WTC11 (cell line): ENCODE results near the gene OR6N1. TPM values are rescaled to one million over a fixed set of nuclear protein-coding genes. Genes with fewer than 3 reads are reported as not detected.

Source experiments
- ATAC-seq: fragments of 200-7000 bp; cut with Tn5 transposase; 2 replicates; pipeline ENCODE4 v1.10.0; 2021; ENCODE audit warnings: mild to moderate bottlenecking, moderate library complexity
- CTCF ChIA-PET: fragments of 300-600 bp; sonication (Branson Sonifier 250); formaldehyde crosslinking; loops from one replicate; lab custom pipeline; 2021; ENCODE audit warnings: antibody characterized with exemption; lab: Charles Lee
- POLR2A ChIA-PET: fragments of 350-600 bp; sonication (Branson Sonifier 250); formaldehyde crosslinking; loops from one replicate; lab custom pipeline; 2021; ENCODE audit warnings: antibody characterized with exemption; lab: Charles Lee
- DNase-seq: peaks from one replicate; pipeline ENCODE4 v3.0.0; 2021; ENCODE audit warnings: low spot score
- H3K27ac Mint-ChIP-seq: 2 replicates; pipeline ENCODE4 v1.8.0; 2021; ENCODE audit warnings: mixed read lengths
- H3K27me3 Mint-ChIP-seq: 2 replicates; pipeline ENCODE4 v1.8.0; 2021; ENCODE audit warnings: low read depth, mild to moderate bottlenecking, moderate library complexity, mixed read lengths
- H3K36me3 Mint-ChIP-seq: 2 replicates; pipeline ENCODE4 v1.8.0; 2021; ENCODE audit warnings: mixed read lengths
- H3K4me1 Mint-ChIP-seq: 2 replicates; pipeline ENCODE4 v1.8.0; 2022; ENCODE audit warnings: mixed read lengths
- H3K4me3 Mint-ChIP-seq: 2 replicates; pipeline ENCODE4 v1.8.0; 2021; ENCODE audit warnings: mild to moderate bottlenecking, moderate library complexity, mixed read lengths
- H3K9me3 Mint-ChIP-seq: 2 replicates; pipeline ENCODE4 v1.8.0; 2021; ENCODE audit warnings: mixed read lengths
- ATF1 ChIP-seq: sonication (generic); formaldehyde crosslinking; IDR thresholded peaks from 2 replicates; pipeline ENCODE4 v1.8.1; 2023; ENCODE audit warnings: mild to moderate bottlenecking, moderate library complexity, missing genetic modification reagents
- ATF6 ChIP-seq: sonication (generic); formaldehyde crosslinking; IDR thresholded peaks from 2 replicates; pipeline ENCODE4 v1.8.1; 2023; ENCODE audit warnings: mild to moderate bottlenecking, missing genetic modification reagents
- CBFB ChIP-seq: sonication (generic); formaldehyde crosslinking; IDR thresholded peaks from 2 replicates; pipeline ENCODE4 v1.8.1; 2022; ENCODE audit warnings: mild to moderate bottlenecking, low read depth, missing genetic modification reagents
- FOXJ3 ChIP-seq: sonication (generic); formaldehyde crosslinking; IDR thresholded peaks from 2 replicates; pipeline ENCODE4 v1.9.0; 2021; ENCODE audit warnings: missing genetic modification reagents, mild to moderate bottlenecking, borderline replicate concordance
- FOXP1 ChIP-seq: sonication (generic); formaldehyde crosslinking; IDR thresholded peaks from 2 replicates; pipeline ENCODE4 v1.8.0; 2022; ENCODE audit warnings: missing genetic modification reagents, mild to moderate bottlenecking, moderate library complexity, borderline replicate concordance
- RELA ChIP-seq: sonication (generic); formaldehyde crosslinking; IDR thresholded peaks from 2 replicates; pipeline ENCODE4 v1.8.1; 2022; ENCODE audit warnings: missing genetic modification reagents, mild to moderate bottlenecking, borderline replicate concordance
- TP53 ChIP-seq: sonication (generic); formaldehyde crosslinking; IDR thresholded peaks from 2 replicates; pipeline ENCODE4 v1.8.1; 2023; ENCODE audit warnings: mild to moderate bottlenecking, missing genetic modification reagents
- USF1 ChIP-seq: sonication (generic); formaldehyde crosslinking; IDR thresholded peaks from 2 replicates; pipeline ENCODE4 v1.8.0; 2022; ENCODE audit warnings: mild to moderate bottlenecking, missing genetic modification reagents
- ZNF138 ChIP-seq: sonication (generic); formaldehyde crosslinking; conservative IDR thresholded peaks from 2 replicates; pipeline ENCODE4 v1.8.1; 2022; ENCODE audit warnings: mild to moderate bottlenecking, moderate library complexity, missing genetic modification reagents
- ZNF281 ChIP-seq: sonication (generic); formaldehyde crosslinking; IDR thresholded peaks from 2 replicates; pipeline ENCODE4 v1.8.0; 2023; ENCODE audit warnings: mild to moderate bottlenecking, missing genetic modification reagents
- ZNF317 ChIP-seq: sonication (generic); formaldehyde crosslinking; IDR thresholded peaks from 2 replicates; pipeline ENCODE4 v1.8.1; 2023; ENCODE audit warnings: low read depth, mild to moderate bottlenecking, moderate library complexity, missing genetic modification reagents, borderline replicate concordance
- ZNF396 ChIP-seq: fragments of 250-450 bp; sonication (Bioruptor Pico); IDR thresholded peaks from 2 replicates; pipeline ENCODE4 v1.8.0; 2021; ENCODE audit warnings: mild to moderate bottlenecking, moderate library complexity, borderline replicate concordance
- ZNF416 ChIP-seq: fragments of 250-450 bp; sonication (Bioruptor Pico); IDR thresholded peaks from 2 replicates; pipeline ENCODE4 v1.9.0; 2021; ENCODE audit warnings: mild to moderate bottlenecking, inconsistent platforms
- ZNF532 ChIP-seq: fragments of 250-450 bp; sonication (Bioruptor Pico); IDR thresholded peaks from 2 replicates; pipeline ENCODE4 v1.9.0; 2021; ENCODE audit warnings: mild to moderate bottlenecking, borderline replicate concordance
- total RNA-seq: library from RNA; stranded (reverse); gene quantifications from 3 replicates; pipeline ENCODE4 v1.2.3, GENCODE V29; 2021
- TF ChIP-seq, protein P1 (sequence below): fragments of 200-600 bp; IDR thresholded peaks from 2 replicates; pipeline ENCODE4 v1.8.0; 2022; ENCODE audit warnings: antibody characterized with exemption
- TF ChIP-seq, protein P2 (sequence below): sonication (generic); formaldehyde crosslinking; IDR thresholded peaks from 2 replicates; pipeline ENCODE4 v1.8.0; 2022; ENCODE audit warnings: mild to moderate bottlenecking, missing genetic modification reagents
- TF ChIP-seq, protein P3 (sequence below): sonication (generic); formaldehyde crosslinking; IDR thresholded peaks from 2 replicates; pipeline ENCODE4 v1.8.1; 2023; ENCODE audit warnings: mild to moderate bottlenecking, moderate library complexity, missing genetic modification reagents
- TF ChIP-seq, protein P4 (sequence below): sonication (generic); formaldehyde crosslinking; conservative IDR thresholded peaks from 2 replicates; pipeline ENCODE4 v1.8.1; 2023; ENCODE audit warnings: mild to moderate bottlenecking, low read depth, missing genetic modification reagents, moderate library complexity

The OR6N1 gene
- total RNA-seq, 1 experiment from 2014 or later = not detected

DNA sequence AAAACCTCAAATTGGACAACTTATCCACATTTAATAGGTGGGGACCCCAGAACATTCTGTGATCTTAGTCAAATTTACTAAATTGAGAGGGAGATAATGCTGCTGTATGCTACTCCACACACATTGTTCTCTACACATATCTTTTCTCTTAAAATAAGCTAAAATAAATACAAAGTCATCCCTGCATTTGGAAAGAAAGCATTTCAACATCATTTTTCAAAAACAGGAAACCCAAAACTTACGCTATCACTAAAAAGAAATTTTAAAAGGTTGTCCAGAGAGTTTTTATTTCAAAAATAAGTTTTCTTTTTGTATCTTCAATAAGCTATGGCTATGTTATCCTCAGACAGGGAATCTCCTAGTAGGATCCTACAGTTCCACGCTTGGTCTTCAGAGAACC lies 28.5 kb upstream of the OR6N1 start:
- ChIA-PET POLR2A (no interaction called here), CTCF (no interaction called here)
- no peaks in the 10 kb centered on the region for H3K36me3 Mint-ChIP-seq
- no peaks in the 10 kb centered on the region; the same call in 1 of the 2 replicates for H3K27me3 Mint-ChIP-seq
- no peak for TF ChIP-seq FOXP1 (CRISPR knock-in tag)
- TF ChIP-seq, protein P1, sequence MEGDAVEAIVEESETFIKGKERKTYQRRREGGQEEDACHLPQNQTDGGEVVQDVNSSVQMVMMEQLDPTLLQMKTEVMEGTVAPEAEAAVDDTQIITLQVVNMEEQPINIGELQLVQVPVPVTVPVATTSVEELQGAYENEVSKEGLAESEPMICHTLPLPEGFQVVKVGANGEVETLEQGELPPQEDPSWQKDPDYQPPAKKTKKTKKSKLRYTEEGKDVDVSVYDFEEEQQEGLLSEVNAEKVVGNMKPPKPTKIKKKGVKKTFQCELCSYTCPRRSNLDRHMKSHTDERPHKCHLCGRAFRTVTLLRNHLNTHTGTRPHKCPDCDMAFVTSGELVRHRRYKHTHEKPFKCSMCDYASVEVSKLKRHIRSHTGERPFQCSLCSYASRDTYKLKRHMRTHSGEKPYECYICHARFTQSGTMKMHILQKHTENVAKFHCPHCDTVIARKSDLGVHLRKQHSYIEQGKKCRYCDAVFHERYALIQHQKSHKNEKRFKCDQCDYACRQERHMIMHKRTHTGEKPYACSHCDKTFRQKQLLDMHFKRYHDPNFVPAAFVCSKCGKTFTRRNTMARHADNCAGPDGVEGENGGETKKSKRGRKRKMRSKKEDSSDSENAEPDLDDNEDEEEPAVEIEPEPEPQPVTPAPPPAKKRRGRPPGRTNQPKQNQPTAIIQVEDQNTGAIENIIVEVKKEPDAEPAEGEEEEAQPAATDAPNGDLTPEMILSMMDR = no peak
- TF ChIP-seq USF1 (CRISPR knock-in tag) = no peak
- TF ChIP-seq FOXJ3 (CRISPR knock-in tag) = no peak
- TF ChIP-seq, protein P2, sequence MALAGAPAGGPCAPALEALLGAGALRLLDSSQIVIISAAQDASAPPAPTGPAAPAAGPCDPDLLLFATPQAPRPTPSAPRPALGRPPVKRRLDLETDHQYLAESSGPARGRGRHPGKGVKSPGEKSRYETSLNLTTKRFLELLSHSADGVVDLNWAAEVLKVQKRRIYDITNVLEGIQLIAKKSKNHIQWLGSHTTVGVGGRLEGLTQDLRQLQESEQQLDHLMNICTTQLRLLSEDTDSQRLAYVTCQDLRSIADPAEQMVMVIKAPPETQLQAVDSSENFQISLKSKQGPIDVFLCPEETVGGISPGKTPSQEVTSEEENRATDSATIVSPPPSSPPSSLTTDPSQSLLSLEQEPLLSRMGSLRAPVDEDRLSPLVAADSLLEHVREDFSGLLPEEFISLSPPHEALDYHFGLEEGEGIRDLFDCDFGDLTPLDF = no peak
- TF ChIP-seq ZNF317 = no peak
- no peak for TF ChIP-seq TP53 (CRISPR knock-in tag)
- TF ChIP-seq ATF6 (CRISPR knock-in tag) = no peak
- TF ChIP-seq, protein P3, sequence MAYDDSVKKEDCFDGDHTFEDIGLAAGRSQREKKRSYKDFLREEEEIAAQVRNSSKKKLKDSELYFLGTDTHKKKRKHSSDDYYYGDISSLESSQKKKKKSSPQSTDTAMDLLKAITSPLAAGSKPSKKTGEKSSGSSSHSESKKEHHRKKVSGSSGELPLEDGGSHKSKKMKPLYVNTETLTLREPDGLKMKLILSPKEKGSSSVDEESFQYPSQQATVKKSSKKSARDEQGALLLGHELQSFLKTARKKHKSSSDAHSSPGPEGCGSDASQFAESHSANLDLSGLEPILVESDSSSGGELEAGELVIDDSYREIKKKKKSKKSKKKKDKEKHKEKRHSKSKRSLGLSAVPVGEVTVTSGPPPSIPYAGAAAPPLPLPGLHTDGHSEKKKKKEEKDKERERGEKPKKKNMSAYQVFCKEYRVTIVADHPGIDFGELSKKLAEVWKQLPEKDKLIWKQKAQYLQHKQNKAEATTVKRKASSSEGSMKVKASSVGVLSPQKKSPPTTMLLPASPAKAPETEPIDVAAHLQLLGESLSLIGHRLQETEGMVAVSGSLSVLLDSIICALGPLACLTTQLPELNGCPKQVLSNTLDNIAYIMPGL = no peak
- TF ChIP-seq ATF1 (CRISPR knock-in tag) = no peak
- TF ChIP-seq CBFB = no peak
- TF ChIP-seq ZNF396 = no peak
- no peak for TF ChIP-seq RELA (CRISPR knock-in tag)
- no peak for TF ChIP-seq ZNF281 (CRISPR knock-in tag)
- TF ChIP-seq, protein P4, sequence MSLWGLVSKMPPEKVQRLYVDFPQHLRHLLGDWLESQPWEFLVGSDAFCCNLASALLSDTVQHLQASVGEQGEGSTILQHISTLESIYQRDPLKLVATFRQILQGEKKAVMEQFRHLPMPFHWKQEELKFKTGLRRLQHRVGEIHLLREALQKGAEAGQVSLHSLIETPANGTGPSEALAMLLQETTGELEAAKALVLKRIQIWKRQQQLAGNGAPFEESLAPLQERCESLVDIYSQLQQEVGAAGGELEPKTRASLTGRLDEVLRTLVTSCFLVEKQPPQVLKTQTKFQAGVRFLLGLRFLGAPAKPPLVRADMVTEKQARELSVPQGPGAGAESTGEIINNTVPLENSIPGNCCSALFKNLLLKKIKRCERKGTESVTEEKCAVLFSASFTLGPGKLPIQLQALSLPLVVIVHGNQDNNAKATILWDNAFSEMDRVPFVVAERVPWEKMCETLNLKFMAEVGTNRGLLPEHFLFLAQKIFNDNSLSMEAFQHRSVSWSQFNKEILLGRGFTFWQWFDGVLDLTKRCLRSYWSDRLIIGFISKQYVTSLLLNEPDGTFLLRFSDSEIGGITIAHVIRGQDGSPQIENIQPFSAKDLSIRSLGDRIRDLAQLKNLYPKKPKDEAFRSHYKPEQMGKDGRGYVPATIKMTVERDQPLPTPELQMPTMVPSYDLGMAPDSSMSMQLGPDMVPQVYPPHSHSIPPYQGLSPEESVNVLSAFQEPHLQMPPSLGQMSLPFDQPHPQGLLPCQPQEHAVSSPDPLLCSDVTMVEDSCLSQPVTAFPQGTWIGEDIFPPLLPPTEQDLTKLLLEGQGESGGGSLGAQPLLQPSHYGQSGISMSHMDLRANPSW (CRISPR knock-in tag) = no peak
- no peak for TF ChIP-seq ZNF416 (CRISPR knock-in tag)
- TF ChIP-seq ZNF532 = no peak
- TF ChIP-seq ZNF138 (CRISPR knock-in tag) = no peak
- ATAC-seq (no peak), DNase-seq (no peak)
- peaks cover 4% of the 10 kb centered on the region for H3K4me1 Mint-ChIP-seq
- no peaks in the 10 kb centered on the region for H3K9me3 Mint-ChIP-seq
- H3K4me3 Mint-ChIP-seq = no peak overlapping the region
- H3K27ac Mint-ChIP-seq = no peak overlapping the region
